SIG-M5 (cell line): ENCODE measurements around the gene POLR3E.
A peak's percentile ranks its signal among the peaks of the same experiment; 100 is the strongest.
"Not testable (repeated sequence)": the region's sequence is repeated elsewhere in the genome, so short reads cannot be mapped to it uniquely, and the experiment has no call there.

Experiments
- DNase-seq: peaks from one replicate; lab custom pipeline; 2025; lab: John Stamatoyannopoulos, UW

The POLR3E gene

DNA sequence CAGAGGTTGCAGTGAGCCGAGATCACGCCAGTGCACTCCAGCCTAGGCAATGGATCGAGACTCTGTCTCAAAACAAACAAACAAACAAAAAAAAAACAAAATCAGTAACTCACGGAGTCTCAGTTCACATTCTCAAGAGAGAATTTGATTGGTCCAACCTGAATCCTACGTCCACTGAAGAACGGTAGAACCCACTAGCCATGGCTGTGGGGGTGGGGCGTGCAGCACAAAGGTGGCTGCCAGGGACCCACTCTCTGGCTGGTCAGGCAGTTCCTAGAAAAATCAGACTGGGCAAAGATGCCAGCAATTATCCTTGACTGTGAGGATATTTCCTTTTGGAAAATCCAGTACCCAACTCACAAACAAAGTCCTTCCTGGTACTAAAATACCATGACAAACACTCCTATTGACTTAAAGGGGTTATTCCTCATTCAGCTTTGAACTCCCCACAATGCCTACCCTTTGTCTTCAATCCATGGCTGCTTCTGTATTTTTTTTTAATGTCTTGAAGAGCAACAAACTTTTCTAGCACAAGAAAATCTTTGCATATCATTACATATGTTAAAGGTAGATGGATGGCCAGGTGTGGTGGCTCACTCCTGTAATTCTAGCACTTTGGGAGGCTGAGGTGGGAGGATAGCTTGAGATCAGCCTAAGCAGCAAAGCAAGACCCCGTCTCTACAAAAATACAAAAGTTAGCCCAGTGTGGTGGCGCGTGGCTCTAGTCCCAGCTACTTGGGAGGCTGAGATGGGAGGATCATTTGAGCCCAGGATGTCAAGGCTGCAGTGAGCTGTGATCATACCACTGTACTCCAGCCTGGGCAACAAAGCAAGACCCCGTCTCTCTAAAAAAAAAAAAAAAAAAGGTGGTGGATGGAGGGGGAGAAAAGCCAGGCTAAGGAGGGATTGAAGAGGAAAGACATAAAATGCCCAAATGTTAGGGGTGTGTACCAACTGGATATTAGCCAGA is 3.8 kb upstream of the POLR3E start:
- DNase-seq = no peak

DNA sequence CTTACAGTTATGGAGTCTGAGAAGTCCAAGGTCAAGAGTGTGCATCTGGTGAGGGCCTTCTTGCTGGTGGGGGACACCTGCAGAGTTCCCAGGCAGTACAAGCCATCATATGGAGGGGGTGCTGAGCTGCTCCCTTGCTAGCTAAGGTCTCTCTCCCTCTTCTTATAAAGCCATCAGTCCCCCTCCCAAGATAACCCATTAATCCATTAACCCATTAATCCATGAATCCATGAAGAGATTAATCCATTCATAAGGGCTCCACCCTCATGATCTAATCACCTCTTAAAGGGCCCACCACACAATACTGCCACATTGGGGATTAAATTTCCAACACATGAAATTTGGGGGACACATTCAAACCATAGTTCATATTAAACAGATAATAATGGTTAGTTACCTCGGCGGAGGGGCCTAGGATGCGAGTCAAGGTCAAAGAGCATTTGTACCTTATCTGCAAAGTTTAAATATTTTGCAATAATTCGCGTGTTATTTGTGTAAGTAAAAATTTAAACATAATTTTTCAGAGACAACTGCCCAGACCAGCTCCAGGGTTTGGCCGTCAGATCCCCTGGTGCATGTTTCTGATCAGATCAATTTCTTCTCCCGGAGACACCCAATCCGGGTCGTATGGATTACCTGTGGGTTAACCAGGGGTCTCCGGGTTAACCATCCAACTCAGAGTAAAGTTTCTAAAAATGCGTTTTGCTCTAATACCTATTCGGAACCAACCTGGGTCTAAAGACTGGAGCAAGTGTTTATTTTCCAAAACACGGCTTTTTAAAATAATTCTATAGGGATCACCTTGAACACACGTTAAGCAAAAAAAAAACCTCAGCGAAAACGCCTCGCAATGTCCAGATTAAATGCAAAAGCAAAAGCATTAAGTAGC is 740 bp upstream of the POLR3E start:
- no peak for DNase-seq

DNA sequence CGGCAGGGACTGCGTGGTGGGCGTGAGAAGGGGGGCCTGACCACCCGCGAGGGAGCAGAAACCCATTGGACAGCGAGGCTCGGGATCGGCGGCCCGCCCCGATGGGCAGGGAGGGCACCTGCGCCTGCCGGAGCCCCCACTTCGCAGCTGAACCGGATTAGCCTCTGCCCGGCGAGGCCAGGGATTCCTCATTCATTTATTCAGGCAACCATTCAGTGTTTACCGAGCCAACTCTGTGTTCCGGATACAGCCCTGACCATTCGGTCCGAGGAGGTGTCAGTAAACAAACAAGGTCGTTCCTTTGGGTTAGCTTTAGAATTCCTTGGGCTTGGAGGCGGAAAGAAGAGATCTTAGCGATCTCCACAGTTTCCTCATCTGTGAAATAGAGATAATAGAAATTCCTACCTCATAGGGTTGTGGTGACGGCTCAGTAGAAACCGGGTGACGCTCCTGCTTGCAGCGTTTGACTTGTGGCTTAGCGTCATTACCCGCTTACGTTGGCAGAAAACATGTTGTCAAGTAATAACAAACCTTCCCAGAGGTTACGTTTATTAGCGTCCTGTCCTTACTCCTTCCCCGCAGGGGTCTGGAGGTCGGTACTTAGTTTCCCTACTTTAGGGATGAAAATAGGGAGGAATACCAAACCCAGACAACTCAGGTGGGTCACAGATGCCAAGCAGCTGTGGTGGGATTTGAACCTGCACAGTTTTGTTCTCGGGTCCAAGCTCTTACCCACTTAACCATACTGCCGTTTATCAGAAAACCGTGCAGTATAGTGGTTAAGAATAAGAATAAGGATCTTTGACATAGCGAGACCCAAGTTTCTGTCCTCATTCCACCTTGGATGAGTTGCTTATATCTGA is 893 bp downstream of the POLR3E start:
- DNase-seq = peak; percentile 51

DNA sequence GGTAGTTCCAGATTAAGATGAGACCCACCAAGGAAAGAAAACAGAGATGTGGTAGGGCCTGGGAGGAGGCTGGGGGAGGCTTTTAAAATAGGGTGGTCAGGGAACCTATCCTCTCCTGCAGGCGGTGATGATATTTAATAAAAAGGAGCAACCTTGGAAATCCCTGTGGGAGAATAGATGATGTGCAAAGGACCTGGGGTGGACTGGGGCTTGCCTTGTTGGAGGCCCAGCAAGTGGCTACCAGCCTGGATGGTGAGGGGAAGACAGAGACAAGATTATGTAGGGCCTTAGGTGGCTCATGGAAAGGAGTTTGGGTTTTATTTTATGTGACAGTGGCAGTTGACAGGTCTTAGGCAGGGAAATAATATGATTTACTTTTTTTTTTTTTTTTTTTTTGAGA is 1.8 kb downstream of the POLR3E start:
- DNase-seq = no peak

DNA sequence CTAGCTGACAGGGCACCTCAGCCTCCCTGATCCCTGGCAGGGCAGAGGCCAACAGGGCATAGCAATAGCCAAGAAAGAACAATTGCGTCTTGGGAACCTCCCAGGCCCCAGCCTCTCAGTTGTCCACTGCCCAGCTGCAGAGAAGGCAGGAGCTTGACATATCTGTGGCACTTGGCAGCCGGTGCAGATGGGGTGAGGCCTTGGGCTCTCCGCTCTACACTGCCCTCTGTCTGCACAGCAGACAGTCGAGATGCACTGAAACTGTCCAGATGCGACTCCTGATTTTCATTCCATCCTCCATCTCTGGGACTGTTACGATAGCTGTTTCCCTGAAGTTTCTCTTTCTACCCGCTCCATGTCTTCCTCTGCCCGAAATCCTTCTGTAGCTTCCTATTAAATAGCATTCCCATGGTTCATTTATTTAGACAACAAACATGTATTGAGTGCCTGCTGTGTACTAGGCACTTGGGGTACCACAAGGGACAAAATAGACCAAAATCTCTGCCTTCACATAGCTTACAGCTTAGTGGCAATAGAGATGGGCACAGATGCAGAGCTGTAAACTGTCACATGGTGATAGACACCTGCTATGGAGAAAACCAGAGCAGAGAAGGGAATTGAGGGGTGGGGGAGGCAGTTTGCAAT is 3.3 kb downstream of the POLR3E start:
- no peak for DNase-seq

DNA sequence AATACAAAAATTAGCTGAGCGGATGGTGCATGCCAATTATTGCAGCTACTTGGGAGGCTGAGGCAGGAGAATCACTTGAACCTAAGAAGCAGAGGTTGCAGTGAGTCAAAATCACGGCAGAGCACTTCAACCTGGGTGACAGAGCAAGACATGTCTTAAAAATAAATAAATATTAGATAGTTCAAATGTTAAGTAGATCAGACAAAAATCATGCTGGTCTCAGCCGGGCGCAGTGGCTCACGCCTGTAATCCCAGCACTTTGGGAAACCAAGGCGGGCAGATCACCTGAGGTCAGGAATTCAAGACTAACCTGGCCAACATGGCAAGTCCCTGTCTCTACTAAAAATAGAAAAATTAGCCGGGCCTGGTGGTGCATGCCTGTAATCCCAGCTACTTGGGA is 4.2 kb downstream of the POLR3E start:
- DNase-seq = not testable (repeated sequence)

DNA sequence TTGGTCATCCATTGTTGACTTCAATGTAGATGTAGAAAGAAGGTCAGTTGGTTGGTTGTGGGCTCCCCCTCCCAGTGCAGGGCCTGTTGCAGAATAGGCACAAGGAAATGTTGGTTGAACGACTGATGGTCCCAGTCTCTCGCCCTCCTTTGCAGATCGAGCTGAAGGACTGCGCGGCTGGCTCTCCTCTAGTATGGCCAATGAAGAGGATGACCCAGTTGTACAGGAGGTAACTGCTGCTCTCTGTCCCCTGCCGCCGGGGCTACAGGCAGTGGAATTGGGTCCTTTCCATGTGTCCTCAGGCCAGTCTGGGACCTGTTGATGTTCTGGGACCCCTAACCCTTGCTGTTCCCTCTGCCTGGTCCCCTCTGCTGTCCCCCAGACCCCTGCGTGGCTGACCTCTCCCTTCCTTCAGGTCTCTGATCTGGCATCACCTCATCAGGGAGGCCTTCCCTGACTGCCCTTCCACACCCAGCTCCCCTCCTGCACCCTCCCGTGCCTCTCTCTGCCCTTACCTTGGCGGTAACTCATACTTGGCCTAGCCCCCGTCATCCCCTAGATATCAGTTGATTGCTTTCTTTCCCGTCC is 5.7 kb downstream of the POLR3E start:
- DNase-seq = no peak

DNA sequence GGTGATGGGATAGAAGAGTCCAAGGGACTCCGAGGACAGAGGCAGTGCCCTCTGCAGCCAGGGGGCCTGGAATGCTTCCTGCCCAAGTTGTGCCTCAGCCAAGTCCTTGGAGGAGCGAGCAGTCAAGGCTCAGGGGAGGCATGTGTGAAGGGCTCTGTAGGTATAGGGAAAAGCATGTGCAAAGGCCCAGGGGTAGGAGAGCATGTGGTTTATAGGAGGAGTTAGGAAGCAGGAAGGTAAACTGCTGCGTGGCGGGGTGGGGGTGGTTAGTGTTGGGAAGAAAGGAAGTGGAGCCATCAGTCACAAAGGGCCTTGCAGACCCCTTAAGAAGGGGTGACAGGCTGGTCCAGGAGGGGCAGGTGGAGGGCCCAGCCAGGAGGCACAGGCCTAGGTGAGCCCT is 7.2 kb downstream of the POLR3E start:
- DNase-seq = no peak

DNA sequence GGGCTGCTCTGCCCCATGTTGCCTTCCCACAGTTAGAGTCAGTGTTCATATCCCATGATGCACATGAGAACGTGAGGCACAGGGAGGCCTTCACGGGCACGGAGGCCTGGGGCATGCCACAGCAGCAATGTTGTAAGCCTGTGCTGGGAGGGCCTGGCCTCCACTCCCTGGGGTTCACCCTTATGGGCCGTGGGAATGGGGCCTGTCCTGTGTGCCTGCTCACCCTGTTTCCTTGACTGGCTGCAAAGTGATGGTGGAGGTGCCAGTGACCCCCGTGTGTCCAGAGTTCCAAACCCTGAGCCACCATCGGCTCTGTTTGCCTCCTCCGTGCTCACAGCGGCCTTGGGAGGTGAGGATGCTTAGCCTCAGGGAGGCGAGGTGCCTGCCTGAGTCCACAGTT is 9.6 kb downstream of the POLR3E start:
- no peak for DNase-seq

DNA sequence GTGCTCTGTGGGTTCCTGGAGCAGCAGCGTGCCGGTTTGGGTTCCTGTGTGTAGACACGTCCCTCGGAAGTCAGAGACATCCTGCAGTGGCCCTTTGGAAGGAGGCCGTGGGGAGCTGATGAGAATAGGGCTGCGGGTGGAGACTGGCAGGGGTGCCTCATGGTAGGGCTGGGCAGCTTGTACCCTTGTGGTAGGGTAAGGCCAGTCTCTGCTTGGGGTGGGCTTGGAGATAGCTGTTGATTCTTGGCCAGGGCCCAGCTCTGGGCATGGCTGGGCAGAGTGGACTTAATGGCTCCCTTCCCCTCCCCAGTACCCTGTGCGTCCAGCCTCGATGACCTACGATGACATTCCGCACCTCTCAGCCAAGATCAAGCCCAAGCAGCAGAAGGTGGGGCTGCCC is 10.6 kb downstream of the POLR3E start:
- DNase-seq = no peak

DNA sequence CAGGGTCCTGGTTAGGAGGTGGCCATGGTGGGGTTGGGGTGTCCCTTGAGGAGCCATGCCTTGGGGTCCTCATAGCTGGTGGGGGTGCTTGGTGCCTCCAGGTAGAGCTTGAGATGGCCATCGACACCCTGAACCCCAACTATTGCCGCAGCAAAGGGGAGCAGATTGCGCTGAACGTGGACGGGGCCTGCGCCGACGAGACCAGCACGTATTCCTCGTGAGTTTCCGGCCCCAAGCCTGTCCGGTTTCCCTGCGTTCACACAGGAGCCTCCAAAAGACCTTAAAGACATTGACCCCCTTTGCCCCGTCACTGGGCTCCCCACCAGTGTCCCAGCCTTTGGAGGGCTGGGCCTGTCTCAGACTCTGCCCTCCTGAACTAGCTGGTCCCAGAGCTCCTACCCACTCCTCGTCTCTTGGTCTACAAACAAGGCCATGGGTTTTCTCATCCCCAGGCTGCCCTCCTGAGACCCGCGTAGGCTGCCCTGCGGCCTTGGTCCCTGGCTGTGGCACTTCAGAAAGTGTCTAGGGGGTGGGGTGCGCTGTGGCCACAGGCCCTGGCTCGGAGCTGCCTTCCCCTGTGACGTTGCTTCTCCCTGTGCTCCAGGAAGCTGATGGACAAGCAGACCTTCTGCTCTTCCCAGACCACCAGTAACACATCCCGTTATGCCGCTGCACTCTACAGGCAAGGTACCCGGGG is 11.8 kb downstream of the POLR3E start:
- DNase-seq = no peak

DNA sequence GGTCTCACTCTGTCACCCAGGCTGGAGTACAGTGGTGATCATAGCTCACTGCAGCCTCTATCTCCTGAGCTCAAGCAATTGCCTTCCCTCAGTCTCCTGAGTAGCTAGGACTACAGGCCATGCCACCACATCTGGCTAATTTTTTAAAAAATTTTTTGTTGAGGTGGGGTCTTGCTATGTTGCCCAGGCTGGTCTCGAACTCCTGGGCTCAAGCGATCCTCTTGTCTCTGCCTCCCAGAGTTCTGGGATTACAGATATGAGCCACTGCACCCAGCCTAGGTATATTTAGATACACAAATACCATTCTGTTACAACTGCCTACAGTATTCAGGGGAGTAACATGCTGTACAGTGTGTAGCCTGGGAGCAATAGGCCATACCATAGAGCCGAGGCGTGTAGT is 14.3 kb downstream of the POLR3E start:
- DNase-seq = no peak

DNA sequence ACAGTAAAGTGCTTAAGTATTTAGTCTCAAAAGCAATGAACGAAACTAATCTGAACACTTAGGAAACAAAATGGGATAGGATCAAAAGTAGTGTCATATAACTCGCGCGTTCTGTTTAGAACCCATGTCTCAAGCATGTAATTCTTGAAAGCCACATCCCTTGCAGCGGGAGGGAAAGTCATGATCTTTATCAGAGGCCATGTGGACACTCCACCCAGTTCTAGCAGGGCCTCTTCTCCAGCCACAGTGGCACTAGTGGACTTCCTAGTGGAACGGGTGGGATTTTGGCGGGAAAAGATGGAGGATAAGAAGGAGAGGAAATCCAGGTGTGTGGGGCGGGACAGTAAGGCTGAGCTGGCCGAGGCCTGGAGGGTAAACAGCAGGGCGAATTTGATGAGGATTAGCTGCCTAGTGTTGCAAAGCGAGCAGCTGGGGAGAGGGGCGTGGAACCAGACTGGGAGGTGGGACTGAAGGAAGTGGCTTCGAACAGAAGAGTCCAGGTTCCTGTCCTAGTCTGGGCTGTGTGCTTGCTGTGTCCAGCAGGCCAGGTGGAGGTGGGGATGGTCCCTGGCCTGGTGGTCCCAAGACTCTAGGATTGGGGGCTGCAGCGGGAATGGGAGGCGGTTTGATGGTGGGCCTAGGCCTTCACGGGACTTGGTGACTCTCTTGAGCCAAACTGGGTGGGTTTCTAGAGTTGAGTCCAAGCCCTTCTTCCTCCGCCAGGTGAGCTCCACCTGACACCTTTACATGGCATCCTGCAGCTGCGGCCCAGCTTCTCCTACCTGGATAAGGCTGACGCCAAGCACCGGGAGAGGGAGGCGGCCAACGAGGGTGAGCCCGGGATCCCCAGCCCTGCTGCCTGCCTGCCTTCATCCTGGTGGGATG is 15.9 kb downstream of the POLR3E start:
- no peak for DNase-seq

DNA sequence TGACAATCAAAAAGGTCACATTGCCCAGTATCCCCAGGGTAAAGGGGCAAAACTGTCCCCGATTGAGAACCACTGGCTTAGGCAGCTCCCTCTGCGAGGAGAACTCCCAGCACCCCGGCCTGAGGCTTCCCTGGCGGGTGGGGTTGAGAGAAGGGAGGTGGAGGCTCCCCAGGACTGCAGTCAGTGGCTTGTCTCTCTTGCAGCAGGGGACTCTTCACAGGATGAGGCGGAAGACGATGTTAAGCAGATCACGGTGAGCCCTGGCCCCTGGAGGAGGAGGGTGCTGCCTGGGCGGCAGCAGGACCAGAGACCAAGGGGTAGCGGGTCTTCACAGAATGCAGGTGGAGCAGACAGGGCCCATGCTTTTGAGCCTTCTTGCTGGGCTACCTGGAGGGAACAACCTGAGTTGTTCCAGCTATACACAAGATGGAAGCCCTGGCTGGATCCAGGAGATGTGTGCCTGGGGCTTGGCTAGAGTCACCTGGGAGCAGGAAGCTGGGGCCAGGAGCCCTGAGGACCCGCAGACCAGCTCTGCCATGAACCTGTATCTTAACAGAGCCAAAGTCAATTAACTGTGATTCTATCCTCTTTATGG is 16.8 kb downstream of the POLR3E start:
- no peak for DNase-seq

DNA sequence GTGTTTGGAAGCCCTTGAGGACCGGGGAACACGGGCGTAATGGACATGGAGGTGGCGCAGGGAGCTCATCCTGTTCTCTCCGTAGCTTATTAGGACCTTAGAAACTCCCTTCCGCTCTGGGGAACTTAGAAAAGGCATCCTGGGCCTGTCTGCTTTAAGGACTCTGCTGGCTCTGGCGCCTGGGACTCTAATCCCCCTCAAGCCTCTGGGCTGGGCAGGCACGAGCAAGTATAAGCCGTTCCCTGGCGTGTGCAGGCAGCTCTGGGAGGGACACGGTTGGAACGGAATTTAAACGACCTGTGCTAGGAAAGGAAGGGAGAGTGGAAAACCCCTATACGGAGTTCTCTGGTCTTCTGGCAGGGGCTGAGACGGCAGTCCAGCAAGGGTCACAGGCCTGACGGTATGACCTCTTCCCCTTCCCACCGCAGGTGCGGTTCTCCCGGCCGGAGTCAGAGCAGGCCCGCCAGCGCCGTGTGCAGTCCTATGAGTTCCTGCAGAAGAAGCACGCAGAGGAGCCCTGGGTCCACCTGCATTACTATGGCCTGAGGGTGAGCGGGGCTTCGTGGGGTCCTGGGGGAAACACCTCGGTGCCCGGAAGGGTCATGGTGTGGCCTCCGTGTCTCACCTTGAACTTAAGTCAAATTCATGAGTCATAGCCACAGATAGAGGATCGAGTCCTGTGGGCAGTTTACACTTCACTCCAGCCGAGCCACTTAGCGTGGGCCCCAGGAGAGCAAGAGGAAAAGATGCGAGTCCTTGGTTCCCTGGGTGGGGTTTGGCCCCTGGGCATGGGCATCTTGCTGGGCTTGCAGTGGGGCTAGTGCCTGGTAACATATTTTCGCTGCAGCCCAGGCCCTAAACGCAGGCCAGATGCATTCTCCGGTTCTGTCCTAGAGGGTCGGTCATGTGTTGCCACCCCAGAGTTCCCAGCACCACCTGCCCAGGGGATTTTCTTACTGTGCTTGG is 17.7 kb downstream of the POLR3E start:
- no peak for DNase-seq

DNA sequence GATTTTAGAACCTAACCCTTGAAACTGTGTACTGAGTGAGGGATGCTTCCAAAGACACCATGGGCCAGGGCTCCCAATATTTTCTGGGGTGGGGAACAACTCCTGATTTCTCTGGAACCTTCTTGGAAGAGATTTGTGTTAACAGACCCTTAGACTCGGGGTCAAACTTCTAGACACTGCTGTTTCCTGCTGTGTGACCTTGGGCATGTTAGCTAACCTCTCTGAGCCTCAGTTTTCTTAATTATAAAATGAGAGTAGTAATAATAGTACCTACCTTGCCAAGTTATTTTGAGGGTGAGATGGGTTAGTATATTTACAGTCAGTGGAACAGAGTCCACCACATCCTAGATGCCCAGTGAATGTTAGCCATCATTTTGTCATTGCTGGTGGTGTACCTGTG is 18.8 kb downstream of the POLR3E start:
- DNase-seq = no peak

DNA sequence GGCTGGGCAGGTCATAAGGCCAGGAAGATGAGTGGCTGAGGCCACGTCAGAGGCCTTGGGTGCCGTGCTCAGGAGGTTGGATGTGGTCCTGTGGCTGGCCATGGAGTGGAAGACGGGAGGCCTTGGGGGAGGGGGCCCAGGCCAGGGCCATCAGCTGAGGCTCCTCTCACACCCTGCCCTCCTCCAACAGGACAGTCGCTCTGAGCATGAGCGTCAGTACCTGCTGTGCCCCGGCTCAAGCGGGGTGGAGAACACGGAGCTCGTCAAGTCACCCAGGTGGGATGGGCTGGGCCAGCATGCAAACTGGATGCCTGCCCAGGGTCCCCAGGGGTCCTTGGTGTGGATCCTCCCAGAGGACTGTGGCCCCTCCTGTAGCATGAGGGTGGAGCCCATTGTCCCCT is 19.2 kb downstream of the POLR3E start:
- DNase-seq = no peak

DNA sequence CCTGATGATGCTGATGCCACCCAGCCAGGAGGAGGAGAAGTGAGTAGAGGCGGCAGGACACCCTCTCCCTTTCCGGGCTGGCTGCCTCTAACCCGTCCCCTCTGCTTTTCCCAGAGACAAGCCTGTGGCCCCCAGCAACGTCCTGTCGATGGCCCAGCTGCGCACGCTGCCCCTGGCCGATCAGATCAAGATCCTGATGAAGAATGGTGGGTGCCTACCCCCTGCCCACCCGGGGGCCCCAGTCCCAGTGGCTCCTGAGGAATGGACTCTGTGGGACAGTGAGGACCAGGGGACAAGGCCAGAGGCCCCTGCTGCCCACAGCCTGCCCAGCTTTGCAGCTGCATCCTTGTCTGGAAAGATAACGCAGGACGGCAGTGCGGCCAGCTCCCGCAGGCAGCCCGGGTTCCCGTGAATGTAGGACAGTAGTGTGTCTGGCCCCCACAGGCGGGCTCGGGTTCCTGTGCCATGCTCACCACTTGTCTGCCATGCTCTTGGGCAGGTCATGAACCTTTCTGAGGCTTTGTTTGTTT is 19.9 kb downstream of the POLR3E start:
- DNase-seq = no peak
